H1 (cell line): Measurements from ENCODE around the gene ARTN. TPM values are rescaled to one million over a fixed set of nuclear protein-coding genes. Genes with fewer than 3 reads are reported as not detected.

Experiments used
- CTCF ChIA-PET: fragments of 300-600 bp; sonication (Branson Sonifier 250); formaldehyde crosslinking; loops from one replicate; lab custom pipeline; 2021; ENCODE audit not compliant: partially characterized antibody; lab: Charles Lee
- POLR2A ChIA-PET: fragments of 300-600 bp; sonication (Branson Sonifier 250); formaldehyde crosslinking; loops from one replicate; lab custom pipeline; 2021; ENCODE audit warnings: inconsistent platforms; ENCODE audit not compliant: partially characterized antibody; lab: Charles Lee
- DNase-seq, 2 experiments: peaks; one replicate each; pipeline versions ENCODE4 v3.0.0 to v3.0.0-alpha.2; 2010 to 2022; ENCODE audit warnings: low spot score in 2 of 2, low read depth in 1 of 2, mixed read lengths in 1 of 2
- FAIRE-seq: peaks from 2 replicates; lab custom pipeline; 2011; peaks lifted over from hg19 to GRCh38; lab: Jason Lieb, UNC
- H2AFZ ChIP-seq: 2 replicates; pipeline ENCODE4 v1.8.1; 2012; ENCODE audit warnings: low read length, inconsistent platforms
- H2AK5ac ChIP-seq: 2 replicates; pipeline ENCODE4 v1.6.1; 2013; ENCODE audit warnings: low read depth, low read length
- H2BK120ac ChIP-seq: replicated peaks from 2 replicates; pipeline ENCODE3; 2013; ENCODE audit warnings: low read depth, low read length, inconsistent platforms
- H2BK12ac ChIP-seq: 2 replicates; pipeline ENCODE4 v1.6.1; 2013; ENCODE audit warnings: low read depth, low read length
- H2BK15ac ChIP-seq: 2 replicates; pipeline ENCODE4 v1.6.1; 2013; ENCODE audit warnings: low read length
- H2BK20ac ChIP-seq: 2 replicates; pipeline ENCODE4 v1.6.1; 2013; ENCODE audit warnings: low read length
- H2BK5ac ChIP-seq: 2 replicates; pipeline ENCODE4 v1.6.1; 2013; ENCODE audit warnings: low read depth, low read length
- H3K14ac ChIP-seq: 2 replicates; pipeline ENCODE4 v1.6.1; 2013; ENCODE audit warnings: inconsistent platforms; ENCODE audit not compliant: insufficient read length
- H3K18ac ChIP-seq: 2 replicates; pipeline ENCODE4 v1.6.1; 2013; ENCODE audit warnings: low read length; ENCODE audit errors: extremely low read depth
- H3K23ac ChIP-seq: 2 replicates; pipeline ENCODE4 v1.6.1; 2013; ENCODE audit warnings: inconsistent platforms; ENCODE audit not compliant: insufficient read length
- H3K23me2 ChIP-seq: 2 replicates; pipeline ENCODE4 v1.6.1; 2013; ENCODE audit warnings: low read depth, low read length
- H3K27ac ChIP-seq: 2 replicates; pipeline ENCODE4 v1.6.1; 2011; ENCODE audit warnings: low read depth, low read length, inconsistent platforms
- H3K27me3 ChIP-seq, 4 experiments: replicated peaks in 1 of 4; 1 replicate in 1 of 4; 2 replicates in 3 of 4; pipeline versions ENCODE4 v1.6.1 to v1.8.1; 2011 to 2013; ENCODE audit warnings: low read length in 3 of 4, mild to moderate bottlenecking in 3 of 4, inconsistent platforms in 2 of 4, mixed read lengths in 2 of 4, moderate library complexity in 1 of 4; ENCODE audit not compliant: control insufficient read depth in 3 of 4, insufficient read depth in 3 of 4; ENCODE audit errors: extremely low read depth in 1 of 4
- H3K36me3 ChIP-seq, 4 experiments: 2 replicates each; pipeline versions ENCODE4 v1.6.1 to v1.8.1; 2011 to 2013; ENCODE audit warnings: mild to moderate bottlenecking in 4 of 4, low read length in 3 of 4, moderate library complexity in 2 of 4, control low read depth in 1 of 4, inconsistent platforms in 1 of 4; ENCODE audit not compliant: insufficient read depth in 4 of 4, control insufficient read depth in 2 of 4
- H3K4ac ChIP-seq: replicated peaks from 2 replicates; pipeline ENCODE3; 2013; ENCODE audit warnings: low read length, low read depth, mixed read lengths, inconsistent platforms; ENCODE audit not compliant: insufficient read length
- H3K4me1 ChIP-seq, 4 experiments: replicated peaks in 1 of 4; 1 replicate in 1 of 4; 2 replicates in 3 of 4; pipeline versions ENCODE4 v1.6.1 to v1.8.1; 2011 to 2013; ENCODE audit warnings: low read length in 3 of 4, inconsistent platforms in 2 of 4, mixed read lengths in 1 of 4; ENCODE audit not compliant: insufficient read depth in 4 of 4, control insufficient read depth in 3 of 4
- H3K4me2 ChIP-seq, 2 experiments: 2 replicates each; pipeline versions ENCODE4 v1.6.1 to v1.8.1; 2011 to 2013; ENCODE audit warnings: low read depth in 2 of 2, low read length in 2 of 2, control low read depth in 1 of 2, inconsistent platforms in 1 of 2, mild to moderate bottlenecking in 1 of 2; ENCODE audit not compliant: insufficient read depth in 1 of 2
- H3K4me3 ChIP-seq, 4 experiments: fragments of 200-600, 300-600 bp in 1 of 4; sonication (generic), shearing (Covaris generic), sonication (Bioruptor Twin) in 1 of 4; 2 replicates each; pipeline versions ENCODE4 v1.5.1 to v1.8.1; 2011 to 2016; ENCODE audit warnings: low read length in 4 of 4, low read depth in 3 of 4, control low read depth in 2 of 4, inconsistent platforms in 2 of 4, mild to moderate bottlenecking in 2 of 4, mixed read lengths in 1 of 4, moderate library complexity in 1 of 4; ENCODE audit not compliant: insufficient read depth in 2 of 4; ENCODE audit errors: extremely low read depth in 1 of 4
- H3K56ac ChIP-seq: replicated peaks from 2 replicates; pipeline ENCODE3; 2013; ENCODE audit warnings: low read depth, mild to moderate bottlenecking, mixed read lengths, low read length, inconsistent platforms; ENCODE audit not compliant: insufficient read length
- H3K79me1 ChIP-seq: 2 replicates; pipeline ENCODE4 v1.6.1; 2013; ENCODE audit warnings: low read depth, low read length, control low read depth
- H3K79me2 ChIP-seq, 2 experiments: 2 replicates each; pipeline versions ENCODE4 v1.6.1 to v1.8.1; 2012 to 2013; ENCODE audit warnings: low read length in 2 of 2, mild to moderate bottlenecking in 2 of 2, inconsistent platforms in 1 of 2; ENCODE audit not compliant: insufficient read depth in 2 of 2, control insufficient read depth in 1 of 2
- H3K9ac ChIP-seq, 4 experiments: replicated peaks in 1 of 4; 1 replicate in 1 of 4; 2 replicates in 3 of 4; pipeline versions ENCODE4 v1.6.1 to v1.8.1; 2011 to 2013; ENCODE audit warnings: low read depth in 3 of 4, low read length in 3 of 4, control low read depth in 2 of 4, mild to moderate bottlenecking in 2 of 4, moderate library complexity in 2 of 4, inconsistent platforms in 1 of 4; ENCODE audit errors: extremely low read depth in 1 of 4
- H3K9me3 ChIP-seq, 2 experiments: 2 replicates each; pipeline versions ENCODE4 v1.6.1 to v1.8.1; 2012 to 2013; ENCODE audit warnings: mild to moderate bottlenecking in 2 of 2, moderate library complexity in 2 of 2, control low read depth in 1 of 2, inconsistent platforms in 1 of 2, low read depth in 1 of 2, low read length in 1 of 2, mixed read lengths in 1 of 2; ENCODE audit not compliant: insufficient read depth in 2 of 2
- H4K20me1 ChIP-seq, 2 experiments: replicated peaks in 1 of 2; 2 replicates each; pipeline versions ENCODE3 to v1.8.1; 2011 to 2013; ENCODE audit warnings: inconsistent platforms in 2 of 2, low read length in 2 of 2, mild to moderate bottlenecking in 1 of 2; ENCODE audit not compliant: insufficient read depth in 2 of 2, control insufficient read depth in 1 of 2
- H4K5ac ChIP-seq: 2 replicates; pipeline ENCODE4 v1.6.1; 2013; ENCODE audit warnings: low read length, low read depth, mixed read lengths, inconsistent platforms; ENCODE audit not compliant: insufficient read length
- H4K8ac ChIP-seq: 2 replicates; pipeline ENCODE4 v1.8.0; 2013; ENCODE audit warnings: mild to moderate bottlenecking, moderate library complexity, low read length, inconsistent platforms; ENCODE audit not compliant: insufficient read depth; ENCODE audit errors: extremely low read depth
- H4K91ac ChIP-seq: replicated peaks from 2 replicates; pipeline ENCODE3; 2013; ENCODE audit warnings: low read length, mixed read lengths, inconsistent platforms; ENCODE audit not compliant: insufficient read length
- CREB1 ChIP-seq: IDR thresholded peaks from 2 replicates; pipeline ENCODE4 v1.6.1; 2012; ENCODE audit warnings: inconsistent platforms
- EGR1 ChIP-seq: IDR thresholded peaks from 2 replicates; pipeline ENCODE4 v1.6.1; 2011; ENCODE audit warnings: low read depth, low read length, borderline replicate concordance
- FOSL1 ChIP-seq: IDR thresholded peaks from 2 replicates; pipeline ENCODE4 v1.6.1; 2011; ENCODE audit warnings: mild to moderate bottlenecking, low read depth, low read length, moderate library complexity; ENCODE audit not compliant: insufficient read depth
- JUND ChIP-seq: IDR thresholded peaks from 2 replicates; pipeline ENCODE4 v1.6.1; 2011; ENCODE audit warnings: mild to moderate bottlenecking, improper control_type of control experiment, low read length
- KDM1A ChIP-seq: fragments of 200-600, 300-600 bp; sonication (generic); IDR thresholded peaks from 2 replicates; pipeline ENCODE4 v1.7.1; 2016; ENCODE audit warnings: mild to moderate bottlenecking, low read length, borderline replicate concordance
- POLR2AphosphoS5 ChIP-seq: IDR thresholded peaks from 2 replicates; pipeline ENCODE4 v1.6.1; 2011; ENCODE audit warnings: low read depth, low read length
- RBBP5 ChIP-seq: IDR thresholded peaks from 2 replicates; pipeline ENCODE4 v1.7.1; 2012; ENCODE audit warnings: low read depth, mild to moderate bottlenecking, inconsistent platforms, low read length, moderate library complexity, borderline replicate concordance
- RFX5 ChIP-seq: IDR thresholded peaks from 2 replicates; pipeline ENCODE4 v1.6.1; 2011; ENCODE audit warnings: low read depth, low read length, improper control_type of control experiment, borderline replicate concordance
- RXRA ChIP-seq: IDR thresholded peaks from 2 replicates; pipeline ENCODE4 v1.6.1; 2011; ENCODE audit warnings: low read depth, mild to moderate bottlenecking, low read length, moderate library complexity; ENCODE audit not compliant: insufficient read depth
- SUZ12 ChIP-seq: fragments of 200-600 bp; sonication (generic); IDR thresholded peaks from 2 replicates; pipeline ENCODE4 v1.6.1; 2012; ENCODE audit warnings: mild to moderate bottlenecking, inconsistent platforms, low read length, moderate library complexity, mixed read lengths
- YY1 ChIP-seq: IDR thresholded peaks from 2 replicates; pipeline ENCODE4 v1.6.1; 2011; ENCODE audit warnings: low read depth, mild to moderate bottlenecking, low read length
- WGBS, 2 experiments: shearing (Covaris generic) in 1 of 2; methylation state at CpG; one replicate each; pipeline versions ENCODE4 v1.1.6 to v1.1.7; 2013 to 2015; ENCODE audit warnings: low lambda C conversion rate in 2 of 2, mixed read lengths in 2 of 2, inconsistent platforms in 1 of 2, low coverage in 1 of 2, missing lambda C conversion rate in 1 of 2; ENCODE audit not compliant: insufficient replicate concordance in 2 of 2, insufficient coverage in 1 of 2, insufficient read length in 1 of 2; ENCODE audit errors: extremely low coverage in 1 of 2, missing lambda C conversion rate in 1 of 2; 5-methylcytosine and 5-hydroxymethylcytosine counted together
- polyA plus RNA-seq, 7 experiments: library from polyadenylated mRNA; depleted of rRNA in 3 of 7; stranded (reverse) in 5 of 7; unstranded in 2 of 7; fragments of >200 nt in 5 of 7; fragments of 200-250 nt in 2 of 7; gene quantifications; 1 replicate in 5 of 7; 2 replicates in 1 of 7; 4 replicates in 1 of 7; pipeline versions ENCODE4 v1.2.1 to v1.2.3, GENCODE V29; 2011 to 2013; ENCODE audit warnings: missing spikeins in 2 of 7, mixed read lengths in 2 of 7
- total RNA-seq: library from RNA; stranded (reverse); fragmentation: NEBNext Ultra II Directional; extraction: Animal tissue kit (Norgen Biotek cat#: 25700); gene quantifications from 2 replicates; pipeline ENCODE4 v1.2.1, GENCODE V29; 2021
- TF ChIP-seq, protein P1 (sequence below): IDR thresholded peaks from 2 replicates; pipeline ENCODE4 v1.6.1; 2012; ENCODE audit warnings: low read length, inconsistent platforms

ARTN gene
- total and polyA plus RNA-seq, 2 of the 8 experiments (the other 6 are each of a cell fraction or from before 2014, with no cell fraction given) = 13.5 to 22.7 TPM

DNA sequence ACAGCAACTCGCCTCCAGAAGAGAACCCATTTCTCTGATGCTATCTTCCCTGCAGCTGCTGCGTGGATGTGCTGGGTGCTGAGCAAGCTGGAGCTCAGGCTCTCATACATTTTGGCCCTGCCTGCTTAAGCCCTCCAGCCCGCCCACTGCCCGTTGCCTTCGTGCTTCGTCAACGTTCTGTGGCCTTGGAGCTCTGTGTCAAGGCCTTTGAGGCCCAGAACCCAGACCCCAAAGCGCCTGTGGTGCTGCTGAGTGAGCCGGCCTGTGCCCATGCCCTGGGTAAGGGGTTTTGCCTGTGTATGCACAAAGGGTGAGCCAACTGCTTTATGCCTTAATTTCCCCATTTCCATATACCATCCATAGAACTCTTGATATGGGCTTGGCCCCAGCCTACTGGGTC is 37.3 kb downstream of the ARTN start:
- POLR2A ChIA-PET = interaction anchor here (1.2 to 12.9 kb wide), 5 partner anchors 8 to 23 kb away, joined by 5 to 189 read pairs (median 10); partner anchors contain the start of genes CCDC24 and IPO13
- CTCF ChIA-PET = interaction anchor here (0.7 to 9.2 kb wide), 13 partner anchors 9 to 207 kb away, joined by 3 to 79 read pairs (median 5); partner anchors contain the start of genes IPO13 and SLC6A9
- TF ChIP-seq, protein P1, sequence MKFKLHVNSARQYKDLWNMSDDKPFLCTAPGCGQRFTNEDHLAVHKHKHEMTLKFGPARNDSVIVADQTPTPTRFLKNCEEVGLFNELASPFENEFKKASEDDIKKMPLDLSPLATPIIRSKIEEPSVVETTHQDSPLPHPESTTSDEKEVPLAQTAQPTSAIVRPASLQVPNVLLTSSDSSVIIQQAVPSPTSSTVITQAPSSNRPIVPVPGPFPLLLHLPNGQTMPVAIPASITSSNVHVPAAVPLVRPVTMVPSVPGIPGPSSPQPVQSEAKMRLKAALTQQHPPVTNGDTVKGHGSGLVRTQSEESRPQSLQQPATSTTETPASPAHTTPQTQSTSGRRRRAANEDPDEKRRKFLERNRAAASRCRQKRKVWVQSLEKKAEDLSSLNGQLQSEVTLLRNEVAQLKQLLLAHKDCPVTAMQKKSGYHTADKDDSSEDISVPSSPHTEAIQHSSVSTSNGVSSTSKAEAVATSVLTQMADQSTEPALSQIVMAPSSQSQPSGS = no peak
- TF ChIP-seq SUZ12 = no peak
- TF ChIP-seq CREB1 = no peak
- TF ChIP-seq RBBP5 = no peak
- no peak for TF ChIP-seq KDM1A
- TF ChIP-seq POLR2AphosphoS5 = no peak
- TF ChIP-seq RXRA = no peak
- TF ChIP-seq JUND = no peak
- TF ChIP-seq RFX5 = no peak
- TF ChIP-seq FOSL1 = no peak
- no peak for TF ChIP-seq EGR1
- no peak for TF ChIP-seq YY1

More for the DNA sequence above, 37.3 kb downstream of the ARTN start:
- Histone ChIP-seq H2BK12ac (no peak overlapping the region), H2BK120ac (no peak overlapping the region), H2AFZ (no peak overlapping the region), H2BK15ac (no peak overlapping the region), H3K27me3 (no peaks in the 10 kb centered on the region), H3K14ac (no peak overlapping the region), H3K79me1 (0 out of 2 replicates have a peak, but pooled peaks cover 7% of the 10 kb centered on the region), H3K79me2 (peaks cover 0 to 19% of the 10 kb centered on the region in 2 experiments; a peak in 2 of 4 replicates), H3K4ac (no peak overlapping the region), H4K20me1 (peaks cover 4 to 13% of the 10 kb centered on the region in 2 experiments), H3K9ac (no peak overlapping the region), H2BK5ac (no peak overlapping the region), H3K56ac (no peak overlapping the region), H3K4me3 (peak overlapping the region; percentile 65 to 100 (median 97); a peak in 5 of 8 replicates), H3K4me1 (peaks cover 2 to 14% (median 7%) of the 10 kb centered on the region in 4 experiments), H4K5ac (no peak overlapping the region), H3K18ac (no peak overlapping the region), H3K4me2 (peak overlapping the region; percentile 69 to 85; a peak in 3 of 4 replicates), H4K8ac (no peak overlapping the region; the same call in 1 of the 2 replicates), H3K36me3 (peaks cover 0 to 14% (median 8%) of the 10 kb centered on the region in 4 experiments; a peak in 4 of 8 replicates), H3K23ac (no peak overlapping the region), H2BK20ac (no peak overlapping the region), H4K91ac (no peak overlapping the region), H3K27ac (no peak overlapping the region), H3K23me2 (peaks cover 20% of the 10 kb centered on the region), H2AK5ac (no peak overlapping the region), H3K9me3 (no peaks in the 10 kb centered on the region)
- WGBS, 2 experiments = 90% methylated on average over 9 of the region's 9 CpGs; no CpG with 5 or more reads in 1 of the 2 experiments
- DNase-seq = no peak
- FAIRE-seq = no peak
